COLO829 (cell line): ENCODE results near the gene KLHL7.
A peak's percentile ranks its signal among the peaks of the same experiment; 100 is the strongest.
"Not testable (repeated sequence)": the region's sequence is repeated elsewhere in the genome, so short reads cannot be mapped to it uniquely, and the experiment has no call there.

ENCODE experiments used
- DNase-seq: peaks from one replicate; pipeline ENCODE4 v3.0.0; 2012; ENCODE audit warnings: low spot score

KLHL7 gene

DNA sequence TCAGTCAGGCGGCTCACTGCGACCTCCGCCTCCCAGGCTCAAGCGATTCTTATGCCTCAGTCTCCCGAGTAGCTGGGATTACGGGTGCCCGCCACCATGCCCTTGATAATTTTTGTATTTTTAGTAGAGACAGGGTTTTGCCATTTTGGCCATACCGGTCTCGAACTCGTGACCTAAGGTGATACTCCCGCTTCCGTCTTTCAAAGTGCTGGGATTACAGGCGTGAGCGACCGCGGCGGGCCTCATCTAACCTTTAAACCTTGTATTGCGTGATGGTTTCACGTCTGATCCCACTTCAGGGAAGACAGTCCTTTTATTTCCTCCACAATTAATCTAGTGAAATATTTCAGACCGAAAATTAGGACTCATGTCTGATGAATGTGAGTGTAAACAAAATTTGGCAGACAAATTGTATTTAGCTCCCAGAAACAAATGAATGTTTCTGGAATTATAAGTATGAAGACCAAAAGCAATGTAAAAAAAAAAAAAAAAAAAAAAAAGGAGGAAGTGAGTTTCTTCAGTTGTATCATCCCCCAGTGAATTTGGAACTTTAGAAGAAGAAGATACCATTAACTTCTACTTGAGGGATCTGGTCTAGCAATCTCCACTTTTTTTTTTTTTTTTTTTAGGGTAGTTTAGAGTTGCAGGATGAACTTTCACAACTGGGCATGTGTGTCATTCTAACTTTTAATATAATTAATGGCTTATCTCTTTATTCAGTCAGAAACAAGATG, 77.9 kb downstream of the KLHL7 start:
- DNase-seq = no peak

DNA sequence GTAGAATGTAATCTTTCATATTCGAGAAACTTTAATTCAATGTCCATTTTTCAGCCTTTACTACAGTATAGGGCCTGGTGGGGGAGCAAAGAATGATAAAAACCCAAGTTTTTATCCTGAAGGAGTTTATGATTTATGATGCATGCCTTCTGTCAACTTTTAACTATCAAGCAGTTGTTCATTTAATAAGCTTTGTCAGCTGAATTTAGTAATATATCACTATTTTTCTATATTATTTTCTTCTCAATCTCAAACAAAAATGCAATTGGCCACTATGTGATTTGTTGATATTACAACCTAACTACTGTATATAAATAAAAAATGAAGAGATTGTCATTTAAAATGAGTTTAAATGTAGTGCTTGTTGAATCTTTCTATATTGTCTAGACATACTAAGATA, 78.7 kb downstream of the KLHL7 start:
- no peak for DNase-seq

DNA sequence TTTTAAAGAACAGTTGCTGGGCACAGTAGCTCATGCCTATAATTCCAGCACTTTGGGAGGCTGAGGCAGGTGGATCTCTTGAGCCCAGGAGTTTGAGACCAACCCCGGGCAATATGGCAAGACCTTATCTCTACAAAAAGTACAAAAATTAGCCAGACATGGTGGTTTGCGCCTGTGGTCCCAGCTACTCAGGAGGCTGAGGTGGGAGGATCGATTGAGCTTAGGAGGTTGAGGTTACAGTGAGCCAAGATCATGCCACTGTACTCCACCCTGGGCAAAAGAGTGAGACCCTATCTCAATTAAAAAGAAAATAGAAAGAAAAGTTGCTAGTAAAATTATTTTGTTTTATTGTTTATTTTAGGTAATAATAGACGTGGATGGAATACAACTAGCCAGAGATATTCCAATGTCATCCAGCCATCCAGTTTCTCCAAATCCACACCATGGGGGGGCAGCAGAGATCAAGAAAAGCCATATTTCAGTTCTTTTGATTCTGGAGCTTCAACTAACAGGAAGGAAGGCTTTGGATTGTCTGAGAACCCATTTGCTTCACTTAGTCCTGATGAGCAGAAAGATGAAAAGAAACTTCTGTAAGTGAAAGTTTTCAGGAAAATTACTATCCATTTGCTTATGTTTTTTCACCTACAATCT, 79.2 kb downstream of the KLHL7 start:
- DNase-seq = peak; percentile 63

DNA sequence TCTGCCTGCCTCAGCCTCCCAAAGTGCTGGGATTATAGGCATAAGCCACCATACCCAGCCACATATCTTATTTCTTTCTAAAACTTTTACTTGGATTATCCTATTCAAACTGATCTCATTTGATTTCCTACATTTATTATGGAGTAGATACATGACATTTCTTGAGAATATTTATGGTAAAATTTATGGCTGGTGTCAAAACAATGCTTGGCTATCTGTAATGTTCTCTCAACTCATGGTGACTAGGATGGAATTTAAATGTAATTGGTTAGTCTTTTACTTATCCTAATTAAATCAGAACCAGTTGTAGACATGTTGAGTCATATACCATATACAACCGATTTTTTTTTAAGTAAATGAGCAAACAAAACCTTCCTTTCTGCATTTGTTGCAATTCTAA, 80.4 kb downstream of the KLHL7 start:
- DNase-seq = no peak

DNA sequence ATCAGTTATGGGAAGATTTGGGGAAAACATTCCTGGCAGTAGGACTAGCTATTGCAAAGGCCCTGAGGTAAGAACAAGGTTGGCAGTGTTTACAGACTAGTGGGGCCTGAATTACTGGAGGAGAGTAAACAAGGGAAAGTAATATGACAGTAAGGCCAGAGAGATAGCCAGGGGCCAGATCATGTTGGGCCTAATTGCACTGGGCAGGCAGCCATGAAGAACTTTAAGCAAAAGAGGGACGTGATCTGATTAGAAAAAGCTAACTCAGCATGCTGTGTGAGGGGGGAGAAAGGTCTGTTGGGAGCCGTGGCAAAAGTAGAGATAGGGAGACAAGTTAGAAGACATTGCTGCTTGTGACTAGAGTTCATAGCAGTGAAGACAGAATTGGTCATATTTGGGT, 85.4 kb downstream of the KLHL7 start:
- DNase-seq = peak; percentile 55

DNA sequence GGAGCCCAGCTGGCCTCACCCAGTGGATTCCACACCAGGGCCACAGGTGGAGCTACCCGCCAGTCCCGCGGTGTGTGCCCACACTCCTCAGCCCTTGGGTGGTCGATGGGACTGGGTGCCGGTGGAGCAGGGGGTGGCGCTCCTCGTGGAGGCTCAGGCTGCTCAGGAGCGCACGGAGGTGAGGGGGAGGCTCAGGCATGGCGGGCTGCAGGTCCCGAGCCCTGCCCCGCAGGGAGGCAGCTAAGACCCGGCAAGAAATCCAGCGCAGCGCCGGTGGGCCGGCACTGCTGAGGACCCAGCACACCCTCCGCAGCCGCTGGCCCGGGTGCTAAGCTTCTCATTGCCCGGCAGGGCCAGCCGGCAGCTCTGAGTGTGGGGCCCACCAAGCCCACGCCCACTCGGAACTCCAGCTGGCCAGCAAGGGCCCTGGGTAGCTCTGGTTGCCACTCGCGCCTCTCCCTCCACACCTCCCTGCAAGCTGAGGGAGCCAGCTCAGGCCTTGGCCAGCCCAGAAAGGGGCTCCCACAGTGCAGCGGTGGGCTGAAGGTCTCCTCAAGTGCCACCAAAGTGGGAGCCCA, 88.2 kb downstream of the KLHL7 start:
- not testable (repeated sequence) for DNase-seq

DNA sequence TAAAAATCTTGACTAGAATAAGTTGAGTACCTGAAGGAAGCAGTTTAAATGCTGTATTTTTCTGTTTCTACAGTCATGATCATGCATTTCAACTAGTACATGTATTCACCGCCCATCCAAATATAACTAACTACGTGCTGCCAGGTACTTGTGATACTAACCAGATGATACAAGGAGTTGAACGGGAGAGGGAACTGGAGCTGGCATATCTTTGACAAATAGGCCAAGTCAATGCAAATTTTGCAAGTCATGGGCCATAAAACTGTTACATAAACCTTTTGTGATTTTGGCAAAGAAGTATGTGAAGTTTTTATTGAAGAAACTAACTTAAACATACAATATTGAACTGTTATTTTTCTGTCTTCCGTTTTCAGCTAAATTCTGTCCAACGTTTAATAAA, 90.7 kb downstream of the KLHL7 start:
- DNase-seq = no peak

DNA sequence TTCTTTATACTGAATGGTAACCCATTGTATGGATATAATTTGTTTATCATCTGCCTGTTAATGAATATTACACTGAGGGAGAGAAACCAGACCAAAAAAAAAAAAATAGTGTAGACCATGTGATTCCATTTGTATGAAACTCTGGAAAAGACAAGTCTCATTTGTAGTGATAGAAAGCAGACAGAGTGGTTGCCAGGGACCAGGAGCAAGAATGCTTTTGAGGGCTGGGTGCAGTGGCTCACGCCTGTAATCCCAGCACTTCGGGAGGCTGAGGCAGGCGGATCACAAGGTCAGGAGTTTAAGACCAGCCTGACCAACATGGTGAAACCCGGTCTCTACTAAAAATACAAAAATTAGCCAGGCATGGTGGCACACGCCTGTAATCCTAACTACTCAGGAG, 92.2 kb downstream of the KLHL7 start:
- not testable (repeated sequence) for DNase-seq

DNA sequence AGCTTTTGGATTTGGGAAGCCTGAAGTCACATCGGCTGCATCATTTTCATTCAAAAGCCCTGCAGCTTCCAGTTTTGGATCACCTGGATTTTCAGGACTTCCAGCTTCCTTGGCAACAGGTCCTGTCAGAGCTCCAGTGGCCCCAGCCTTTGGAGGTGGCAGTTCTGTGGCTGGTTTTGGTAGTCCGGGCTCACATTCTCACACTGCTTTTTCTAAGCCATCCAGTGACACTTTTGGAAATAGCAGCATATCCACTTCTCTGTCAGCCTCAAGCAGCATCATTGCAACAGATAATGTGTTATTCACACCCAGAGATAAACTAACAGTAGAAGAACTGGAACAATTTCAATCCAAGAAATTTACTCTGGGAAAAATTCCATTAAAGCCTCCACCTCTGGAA, 94.7 kb downstream of the KLHL7 start:
- no peak for DNase-seq

DNA sequence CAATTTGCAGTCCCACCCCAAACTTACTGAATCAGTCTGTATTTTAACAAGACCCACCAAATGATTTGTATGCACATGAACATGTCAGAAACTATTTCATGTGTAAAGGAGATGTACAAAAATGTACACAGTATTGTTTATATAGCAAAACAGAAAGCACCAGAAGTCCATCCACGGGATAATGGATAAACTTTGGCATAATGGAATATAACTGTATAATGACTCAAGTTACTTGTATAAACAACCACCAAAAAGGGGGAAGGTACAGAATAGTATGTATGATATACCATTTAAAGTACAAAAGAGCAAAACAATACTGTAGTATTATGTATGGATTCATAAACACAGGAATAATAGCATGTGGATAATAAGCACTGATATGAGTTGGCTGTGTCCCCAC, 98.7 kb downstream of the KLHL7 start:
- DNase-seq = no peak

DNA sequence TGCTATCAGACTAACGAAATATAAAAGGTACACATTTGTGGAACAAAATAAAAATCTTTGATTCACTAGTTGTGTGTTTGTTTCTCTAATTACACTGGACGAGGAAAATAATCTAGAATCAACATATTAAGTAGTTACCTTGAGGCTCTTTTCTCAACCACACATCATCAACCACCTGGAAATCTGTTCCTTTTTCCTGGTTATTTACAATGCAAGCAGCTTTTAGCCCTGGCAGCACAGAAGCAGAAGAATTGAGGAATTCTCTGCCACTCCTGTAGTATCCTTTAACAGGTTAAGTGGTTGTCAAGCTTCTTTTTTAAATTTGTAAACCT, 100.0 kb downstream of the KLHL7 start:
- no peak for DNase-seq

DNA sequence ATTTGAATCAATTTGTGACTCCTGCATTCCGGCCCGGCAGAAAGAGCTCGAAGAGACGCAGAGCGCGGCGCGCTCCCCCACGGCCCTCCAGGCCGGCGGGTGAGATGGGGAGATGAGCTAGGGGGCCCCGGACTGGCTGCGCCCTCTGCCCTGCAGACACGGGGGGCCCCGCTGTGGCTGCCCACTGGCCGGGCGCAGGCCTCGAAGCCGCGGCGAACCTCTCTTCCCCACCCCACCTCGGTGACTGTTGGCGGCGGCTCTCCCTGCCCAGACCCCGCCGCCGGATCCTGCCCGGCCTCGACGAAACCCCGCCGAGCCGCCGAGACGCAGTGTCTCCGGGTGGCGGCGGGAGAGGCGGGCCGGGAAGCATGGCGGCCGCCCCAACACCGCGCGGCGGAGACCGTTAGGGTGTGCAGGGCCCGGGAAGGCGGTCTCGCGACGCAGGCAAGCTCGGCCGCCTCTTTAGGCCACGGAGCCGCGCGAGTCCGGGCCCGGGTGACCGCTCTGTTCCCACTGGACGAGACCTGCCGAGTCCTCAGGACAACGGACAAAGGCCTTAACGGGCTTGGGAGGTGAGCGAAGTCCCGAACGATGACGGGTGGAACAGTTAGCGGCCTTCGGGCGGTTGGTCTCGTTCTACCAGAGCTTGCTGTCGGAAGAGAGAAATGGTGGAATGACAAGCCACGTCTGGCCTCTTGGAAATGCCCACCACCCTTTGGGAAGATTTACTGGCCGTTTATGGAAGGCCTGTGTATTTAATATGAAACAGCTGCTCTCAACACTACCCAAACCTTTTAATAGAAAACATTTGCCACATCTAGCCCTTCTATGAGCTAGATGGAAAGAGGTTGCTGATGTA, 100.6 kb downstream of the KLHL7 start:
- no peak for DNase-seq

DNA sequence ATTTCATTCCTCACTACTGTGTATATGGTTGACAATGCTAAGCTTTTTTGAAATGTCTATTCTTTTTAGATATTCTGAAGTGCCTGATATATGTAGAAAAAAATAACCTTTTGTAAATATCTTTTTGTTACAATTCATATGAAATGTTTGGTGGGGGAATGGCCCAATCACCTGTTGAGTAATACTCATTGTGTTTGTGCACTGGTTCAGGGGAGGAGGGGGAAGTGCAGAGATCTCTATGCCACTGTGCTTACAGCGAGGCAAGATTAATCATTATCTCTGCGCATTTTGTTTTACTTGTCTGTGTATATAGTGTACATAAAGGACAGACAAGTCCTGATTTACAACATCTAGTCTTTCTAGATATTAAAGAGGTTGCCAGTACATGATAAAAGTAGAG, 101.4 kb downstream of the KLHL7 start:
- DNase-seq = no peak

DNA sequence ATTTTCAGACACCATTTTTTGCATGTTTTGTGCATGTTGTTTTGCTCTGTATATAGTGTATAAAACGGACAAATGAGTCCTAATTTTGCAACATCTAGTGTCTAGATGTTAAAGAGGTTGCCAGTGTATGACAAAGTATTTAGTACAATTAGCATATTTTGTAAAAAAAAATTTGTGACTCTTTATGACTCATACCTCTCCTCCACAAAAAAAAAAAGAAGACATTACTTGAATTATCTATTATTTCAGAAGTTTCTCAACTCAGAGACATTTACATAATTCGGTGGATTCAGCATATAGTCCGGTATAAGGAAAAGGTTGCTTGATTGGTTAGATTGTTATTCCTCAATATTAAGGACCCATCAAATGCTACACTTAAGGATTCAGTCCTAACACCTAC, 102.3 kb downstream of the KLHL7 start:
- DNase-seq = peak; percentile 26

DNA sequence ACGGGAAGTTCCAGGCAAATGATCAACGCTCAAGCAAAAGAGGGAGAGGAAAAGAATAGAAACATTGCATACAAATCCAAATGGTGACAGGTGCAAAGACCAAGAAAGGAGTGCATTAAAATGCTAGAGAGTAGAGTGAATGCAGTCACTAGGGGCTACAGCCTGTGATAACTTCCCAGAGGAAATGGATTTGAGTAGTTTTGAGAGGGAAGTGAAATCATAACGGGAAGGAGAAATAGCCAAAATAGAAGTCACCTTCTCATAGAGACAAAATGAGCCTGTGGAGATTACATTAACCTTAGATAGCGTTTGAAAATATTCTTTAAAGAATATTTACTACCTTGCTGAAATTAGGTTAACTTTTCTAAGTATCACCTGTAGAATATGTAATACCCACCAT, 102.7 kb downstream of the KLHL7 start:
- DNase-seq = no peak

DNA sequence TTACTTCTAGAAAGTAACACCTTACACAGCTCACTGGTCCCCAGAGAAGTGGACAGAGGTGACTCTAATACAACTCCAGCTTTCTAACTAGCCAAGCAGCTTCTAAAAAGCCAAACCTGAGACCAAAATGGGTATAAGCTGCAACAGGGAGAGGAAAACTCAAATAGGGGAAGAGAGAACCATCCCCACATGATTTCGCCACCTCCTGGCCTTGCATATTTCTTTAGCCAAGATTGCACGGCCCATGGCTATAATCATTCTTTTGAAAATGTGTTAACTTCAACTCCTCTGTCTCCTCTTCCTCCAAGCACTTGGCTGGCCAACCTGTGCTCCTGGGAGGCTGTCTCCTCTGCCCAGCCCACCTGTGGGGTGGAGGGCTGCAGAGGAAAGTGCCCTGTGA, 104.9 kb downstream of the KLHL7 start:
- DNase-seq = no peak

DNA sequence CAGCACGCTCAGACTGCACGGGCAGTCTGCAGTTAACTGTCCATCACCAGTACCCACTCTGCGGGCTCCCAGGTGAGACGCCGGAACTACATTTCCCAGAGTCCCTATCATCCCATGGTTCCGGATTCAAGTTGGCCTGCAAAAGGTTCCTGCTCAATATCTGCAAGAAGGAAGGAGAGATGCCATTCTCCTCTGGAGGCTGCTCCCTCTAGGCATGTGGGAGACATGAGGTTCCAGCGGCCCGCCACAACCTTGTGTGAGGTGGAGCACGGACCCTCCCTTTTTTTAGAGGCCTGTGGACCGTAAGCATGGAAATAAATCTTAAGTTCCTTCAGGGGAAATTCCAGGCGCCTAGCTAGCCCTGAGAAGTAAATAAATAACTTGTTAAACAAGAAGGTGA, 106.0 kb downstream of the KLHL7 start:
- DNase-seq = no peak

DNA sequence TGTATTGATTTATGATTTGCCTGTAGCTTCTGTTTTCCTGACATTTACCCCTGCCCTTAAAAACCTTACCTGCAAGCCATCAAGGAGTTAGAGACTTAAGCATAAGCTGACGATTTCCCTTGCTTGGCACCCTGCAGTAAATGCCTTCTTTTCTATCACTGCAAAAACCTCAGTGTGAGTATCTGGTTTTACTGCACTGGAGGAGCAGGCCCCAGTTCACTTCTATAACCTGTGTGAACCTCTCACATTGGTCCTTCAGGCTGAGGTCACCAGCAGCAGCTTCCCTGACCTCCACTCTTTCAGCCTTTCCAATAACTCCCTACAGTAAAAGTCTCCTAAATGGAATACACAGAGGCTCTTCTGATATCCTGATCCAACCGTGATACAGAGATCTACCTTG, 106.8 kb downstream of the KLHL7 start:
- DNase-seq = no peak

DNA sequence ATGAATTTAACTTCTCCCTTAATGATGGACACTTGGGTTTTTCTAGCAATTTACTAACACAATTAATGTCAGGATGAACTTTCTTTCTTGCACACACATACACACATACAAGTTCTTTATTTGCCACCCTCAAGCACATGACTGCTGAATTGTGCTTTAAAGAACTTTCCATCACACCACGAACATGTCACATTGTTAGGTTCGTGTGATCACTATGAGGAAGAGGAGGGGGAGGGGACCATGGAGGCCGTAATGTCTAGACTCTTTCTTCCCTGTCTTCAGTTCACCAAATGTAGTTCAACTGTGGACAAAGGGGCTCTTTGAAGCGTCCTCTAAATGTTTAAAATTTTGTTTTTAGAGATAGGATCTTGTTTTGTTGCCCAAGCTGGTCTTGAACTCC, 107.3 kb downstream of the KLHL7 start:
- DNase-seq = no peak

DNA sequence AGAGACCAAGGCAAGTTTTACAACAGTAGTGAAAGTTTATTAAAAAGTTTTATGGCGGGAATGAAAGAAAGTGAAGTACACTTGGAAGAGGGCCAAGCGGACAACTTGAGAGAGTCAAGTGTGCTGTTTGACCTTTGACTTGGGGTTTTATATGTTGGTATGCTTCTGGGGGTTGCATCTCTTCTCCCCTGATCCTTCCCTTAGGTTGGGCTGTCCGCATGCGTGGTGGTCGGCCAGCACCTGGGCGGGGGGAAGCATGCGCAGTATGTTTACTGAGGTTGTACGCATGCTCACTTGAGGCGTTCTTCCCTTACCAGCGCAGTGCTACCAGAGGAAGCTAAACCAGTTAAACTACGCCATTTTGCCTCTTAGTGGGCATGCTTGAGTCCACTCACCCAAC, 108.2 kb downstream of the KLHL7 start:
- no peak for DNase-seq

DNA sequence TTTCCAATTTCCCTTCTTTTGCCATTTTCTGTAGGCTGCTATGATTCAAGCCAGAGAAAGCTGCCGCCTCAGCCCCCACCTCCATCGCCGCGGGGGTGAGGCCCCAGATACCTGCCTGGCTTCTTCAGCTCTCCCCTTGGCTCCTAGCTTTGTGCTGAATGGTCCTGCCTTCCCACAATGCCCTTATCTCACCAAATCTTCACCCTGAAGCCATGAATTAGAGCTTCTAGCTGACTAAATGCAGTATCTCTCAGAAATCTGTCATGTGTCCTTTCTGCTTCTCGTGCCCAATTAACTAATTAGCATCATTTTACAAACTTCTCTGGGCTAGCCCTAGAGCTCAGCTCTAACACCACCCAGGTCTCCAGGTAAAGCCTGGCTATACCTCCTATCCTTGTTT, 108.8 kb downstream of the KLHL7 start:
- no peak for DNase-seq

DNA sequence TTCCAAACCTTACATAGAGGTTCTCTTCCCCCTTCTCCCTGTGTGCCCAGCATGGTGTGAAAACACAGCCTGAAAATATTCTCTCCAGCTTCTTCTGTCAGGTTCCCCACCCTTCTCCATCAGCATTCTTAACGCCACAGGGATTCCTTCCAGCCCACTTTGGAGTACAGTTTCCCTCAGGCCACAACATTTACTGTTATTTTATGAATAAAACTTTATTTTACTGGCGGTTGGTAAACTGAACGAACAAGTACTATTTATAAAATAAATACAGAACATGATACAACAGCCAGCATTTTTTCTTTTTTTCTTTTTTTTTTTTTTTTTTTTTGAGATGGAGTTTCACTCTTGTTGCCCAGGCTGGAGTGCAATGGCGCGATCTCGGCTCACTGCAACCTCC, 109.4 kb downstream of the KLHL7 start:
- DNase-seq = no peak

DNA sequence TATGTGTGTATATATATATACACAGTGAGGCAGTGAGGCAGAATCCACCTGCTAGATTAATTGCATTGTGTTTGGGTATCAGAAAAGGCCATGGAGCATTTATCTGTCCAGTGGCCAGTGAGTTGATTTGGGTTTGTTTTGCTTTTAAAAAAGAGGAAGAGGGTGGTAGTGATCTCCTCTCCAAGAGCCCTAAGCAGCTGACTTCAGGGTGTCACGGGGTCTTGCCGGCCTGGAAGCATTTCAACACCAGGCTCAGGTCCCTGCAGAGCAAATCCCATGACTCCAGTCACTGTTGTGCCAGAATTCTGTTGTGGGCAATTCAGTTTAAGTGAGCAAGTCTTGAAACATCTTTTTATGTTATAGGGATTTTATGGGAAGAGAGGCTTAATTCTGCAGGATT, 110.4 kb downstream of the KLHL7 start:
- DNase-seq = no peak
